ENCODE data around the gene CCDC141.

GRCh38 chr2:178949151-178949550 is 100.8 kb downstream of the CCDC141 start:
- TF ChIP-seq CTCF (IDR thresholded peaks at IDR 0.05), result no peak
- no peak for TF ChIP-seq ZFX (IDR thresholded peaks at IDR 0.05; ENCODE audit: borderline replicate concordance)
